ENCODE data around the gene TMEM60.

- TF ChIP-seq, protein P1, sequence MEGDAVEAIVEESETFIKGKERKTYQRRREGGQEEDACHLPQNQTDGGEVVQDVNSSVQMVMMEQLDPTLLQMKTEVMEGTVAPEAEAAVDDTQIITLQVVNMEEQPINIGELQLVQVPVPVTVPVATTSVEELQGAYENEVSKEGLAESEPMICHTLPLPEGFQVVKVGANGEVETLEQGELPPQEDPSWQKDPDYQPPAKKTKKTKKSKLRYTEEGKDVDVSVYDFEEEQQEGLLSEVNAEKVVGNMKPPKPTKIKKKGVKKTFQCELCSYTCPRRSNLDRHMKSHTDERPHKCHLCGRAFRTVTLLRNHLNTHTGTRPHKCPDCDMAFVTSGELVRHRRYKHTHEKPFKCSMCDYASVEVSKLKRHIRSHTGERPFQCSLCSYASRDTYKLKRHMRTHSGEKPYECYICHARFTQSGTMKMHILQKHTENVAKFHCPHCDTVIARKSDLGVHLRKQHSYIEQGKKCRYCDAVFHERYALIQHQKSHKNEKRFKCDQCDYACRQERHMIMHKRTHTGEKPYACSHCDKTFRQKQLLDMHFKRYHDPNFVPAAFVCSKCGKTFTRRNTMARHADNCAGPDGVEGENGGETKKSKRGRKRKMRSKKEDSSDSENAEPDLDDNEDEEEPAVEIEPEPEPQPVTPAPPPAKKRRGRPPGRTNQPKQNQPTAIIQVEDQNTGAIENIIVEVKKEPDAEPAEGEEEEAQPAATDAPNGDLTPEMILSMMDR (IDR thresholded peaks at IDR 0.05) = no peak
- no peak for TF ChIP-seq EP300 (IDR thresholded peaks at IDR 0.05)
Measured at GRCh38 chr7:77839919-77840318, 41.7 kb upstream of the TMEM60 start.

All from sigmoid colon (tissue), 4 donors.